Spleen (tissue), 3 donors: Measurements from ENCODE around the gene SPATA4.

Experiments used
- POLR2A ChIP-seq, 3 donors: fragments of 450-650 bp; IDR thresholded peaks; one replicate each; pipeline ENCODE4 v1.5.1; 2017; ENCODE audit warnings: antibody characterized with exemption in 3 of 3, mild to moderate bottlenecking in 1 of 3
- POLR2AphosphoS5 ChIP-seq, 3 donors: sonication (generic); formaldehyde crosslinking; IDR thresholded peaks; one replicate each; pipeline ENCODE4 v1.5.1; 2017; ENCODE audit warnings: antibody characterized with exemption in 3 of 3

DNA sequence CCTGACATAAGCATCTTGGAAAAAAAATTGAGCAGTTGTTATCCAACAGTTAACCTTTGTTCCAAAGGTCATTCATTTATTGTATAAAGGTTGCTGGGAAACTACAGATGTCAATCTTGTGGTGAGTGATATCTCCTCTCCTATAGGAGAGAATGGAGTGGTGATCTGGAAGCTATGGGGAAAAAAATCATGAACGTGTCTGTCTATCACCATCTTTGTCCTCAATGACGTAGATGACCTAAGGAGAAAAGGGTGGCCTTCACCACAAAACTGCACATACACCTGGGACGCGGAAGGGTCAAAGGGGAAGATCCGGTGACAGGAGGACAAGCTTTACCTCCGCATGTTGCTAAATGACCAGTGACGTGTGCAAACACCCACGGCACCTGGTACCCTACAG is 46.3 kb upstream of the SPATA4 start:
- TF ChIP-seq POLR2AphosphoS5 (IDR thresholded peaks at IDR 0.05), result no peak
- no peak for TF ChIP-seq POLR2A (IDR thresholded peaks at IDR 0.05)
